Measurements from ENCODE around the gene CGNL1. TPM values are rescaled to one million over a fixed set of nuclear protein-coding genes. Genes with fewer than 3 reads are reported as not detected.

CGNL1 gene
- total and polyA plus RNA-seq, 10 of the 15 experiments (the other 5 are each of a cell fraction or from before 2014, with no cell fraction given), result under 0.01 to 0.27 (median 0.04) TPM; not detected in 3

- TF ChIP-seq CHD1 (IDR thresholded peaks at IDR 0.05; ENCODE audit: low read depth, low read length) (no peak), FOS (IDR thresholded peaks at IDR 0.05; ENCODE audit: borderline replicate concordance, extremely low read depth, insufficient read length) (no peak), JUNB (IDR thresholded peaks at IDR 0.05) (no peak)
These were observed 75.9 kb downstream of the CGNL1 start (continued) for GRCh38 chr15:57452090-57452754.

GRCh38 chr15:57455929-57456328, 79.6 kb downstream of the CGNL1 start:
- intact Hi-C loops (cut with micrococcal nuclease; ENCODE audit: unreplicated experiment) (no loop called here), in situ Hi-C loops (cut with MboI) (no loop called here)
- Histone ChIP-seq H3K9ac (ENCODE audit: control insufficient read depth, insufficient read depth, low read length) (no peak overlapping the region), H3K27me3 (replicated peaks in 1 of 2; ENCODE audit: control insufficient read depth in 2 of 2, insufficient read depth in 2 of 2, low read length in 1 of 2) (no peaks in the 10 kb centered on the region), H3K27ac (ENCODE audit: control insufficient read depth, insufficient read depth) (no peak overlapping the region), H3K9me3 (replicated peaks; ENCODE audit: control insufficient read depth, insufficient read depth, low read length) (no peaks in the 10 kb centered on the region; the same call in 2 of the 3 replicates), H2AFZ (ENCODE audit: control insufficient read depth, low read depth, low read length) (no peak overlapping the region), H3K36me3 (ENCODE audit: control insufficient read depth in 2 of 2, insufficient read depth in 2 of 2, low read length in 1 of 2) (no peaks in the 10 kb centered on the region), H3K4me1 (ENCODE audit: control insufficient read depth, insufficient read depth, low read length) (no peaks in the 10 kb centered on the region), H3K4me2 (ENCODE audit: control insufficient read depth, insufficient read depth) (no peak overlapping the region), H3K4me3 (no peak overlapping the region), H3K79me2 (ENCODE audit: control insufficient read depth, insufficient read depth, low read length) (no peaks in the 10 kb centered on the region), H4K20me1 (ENCODE audit: control insufficient read depth, insufficient read depth) (no peaks in the 10 kb centered on the region)
- no peak for ATAC-seq
- ChIA-PET SMC1A (ENCODE audit: uncharacterized antibody, unreplicated experiment) (no interaction called here), RAD21 (ENCODE audit: unreplicated experiment) (no interaction called here), CTCF (no interaction called here), POLR2A (no interaction called here)
- WGBS (ENCODE audit: insufficient coverage, insufficient replicate concordance, low lambda C conversion rate, missing lambda C conversion rate), result 16% methylated on average over 2 of the region's 2 CpGs
- no peak for FAIRE-seq
- no peak for DNase-seq (ENCODE audit: low read depth, low spot score)
- no TSS peak for BruUV-seq (replicated peaks)
- no peak for TF ChIP-seq MXI1 (IDR thresholded peaks at IDR 0.05; ENCODE audit: low read depth, low read length)
- no peak for TF ChIP-seq RCOR1 (conservative IDR thresholded peaks at IDR 0.05; ENCODE audit: low read depth, low read length)
- no peak for TF ChIP-seq DPF2 (IDR thresholded peaks at IDR 0.05)
- TF ChIP-seq, protein P1, sequence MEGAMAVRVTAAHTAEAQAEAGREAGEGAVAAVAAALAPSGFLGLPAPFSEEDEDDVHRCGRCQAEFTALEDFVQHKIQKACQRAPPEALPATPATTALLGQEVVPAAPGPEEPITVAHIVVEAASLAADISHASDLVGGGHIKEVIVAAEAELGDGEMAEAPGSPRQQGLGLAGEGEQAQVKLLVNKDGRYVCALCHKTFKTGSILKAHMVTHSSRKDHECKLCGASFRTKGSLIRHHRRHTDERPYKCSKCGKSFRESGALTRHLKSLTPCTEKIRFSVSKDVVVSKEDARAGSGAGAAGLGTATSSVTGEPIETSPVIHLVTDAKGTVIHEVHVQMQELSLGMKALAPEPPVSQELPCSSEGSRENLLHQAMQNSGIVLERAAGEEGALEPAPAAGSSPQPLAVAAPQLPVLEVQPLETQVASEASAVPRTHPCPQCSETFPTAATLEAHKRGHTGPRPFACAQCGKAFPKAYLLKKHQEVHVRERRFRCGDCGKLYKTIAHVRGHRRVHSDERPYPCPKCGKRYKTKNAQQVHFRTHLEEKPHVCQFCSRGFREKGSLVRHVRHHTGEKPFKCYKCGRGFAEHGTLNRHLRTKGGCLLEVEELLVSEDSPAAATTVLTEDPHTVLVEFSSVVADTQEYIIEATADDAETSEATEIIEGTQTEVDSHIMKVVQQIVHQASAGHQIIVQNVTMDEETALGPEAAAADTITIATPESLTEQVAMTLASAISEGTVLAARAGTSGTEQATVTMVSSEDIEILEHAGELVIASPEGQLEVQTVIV (IDR thresholded peaks at IDR 0.05; ENCODE audit: borderline replicate concordance, partially characterized antibody), result no peak
- TF ChIP-seq IRF5 (IDR thresholded peaks at IDR 0.05; ENCODE audit: borderline replicate concordance), result no peak
- TF ChIP-seq FOXK2 (IDR thresholded peaks at IDR 0.05), result no peak
- TF ChIP-seq CHD2 (IDR thresholded peaks at IDR 0.05; ENCODE audit: borderline replicate concordance, low read depth, low read length), result no peak
- TF ChIP-seq SIN3A (IDR thresholded peaks at IDR 0.05; ENCODE audit: low read depth, low read length), result no peak
- no peak for TF ChIP-seq NKRF (conservative IDR thresholded peaks at IDR 0.05)
- TF ChIP-seq CHD4 (IDR thresholded peaks at IDR 0.05), result no peak
- no peak for TF ChIP-seq ESRRA (IDR thresholded peaks at IDR 0.05; ENCODE audit: low read length)
- no peak for TF ChIP-seq JUNB (IDR thresholded peaks at IDR 0.05)
- no peak for TF ChIP-seq MEF2B (IDR thresholded peaks at IDR 0.05; ENCODE audit: partially characterized antibody, poor library complexity, severe bottlenecking)
- TF ChIP-seq HDGF (IDR thresholded peaks at IDR 0.05), result no peak
- TF ChIP-seq FOXM1 (IDR thresholded peaks at IDR 0.05; ENCODE audit: low read depth, low read length), result no peak
- TF ChIP-seq PML (IDR thresholded peaks at IDR 0.05; ENCODE audit: low read length), result no peak
- TF ChIP-seq ATF7 (IDR thresholded peaks at IDR 0.05; ENCODE audit: low read depth), result no peak
- no peak for TF ChIP-seq SRF (IDR thresholded peaks at IDR 0.05; ENCODE audit: low read depth in 2 of 2, low read length in 2 of 2)

All from GM12878 (cell line).